Epithelial cell of umbilical artery (primary cell): Measurements from ENCODE around the gene DAZ2. TPM values are rescaled to one million over a fixed set of nuclear protein-coding genes. Genes with fewer than 3 reads are reported as not detected.

Experiments used
- total RNA-seq: library from RNA; depleted of rRNA; stranded (reverse); fragments of >200 nt; gene quantifications from 2 replicates; pipeline ENCODE4 v1.2.3, GENCODE V29; 2014

Gene DAZ2
- not detected in 2 replicates for total RNA-seq

GRCh38 chrY:23219233-23219632 lies at the start of gene DAZ2:
Gene DAZ2, plus strand, starts transcription at chrY:23219533. Its CDS starts 208 bp downstream, at chrY:23219741.

GRCh38 chrY:23198908-23199307 lies 20.4 kb upstream of the DAZ2 start, which contains the start of gene DAZ1:
Gene DAZ1, minus strand, starts transcription at chrY:23199008. Its CDS starts 208 bp downstream, at chrY:23198800.

Other genes starting within 250 kb of the DAZ2 start
- not detected in 2 replicates for gene BPY2, start 235.3 kb upstream of the DAZ2 start, total RNA-seq
- not detected in 2 replicates for gene DAZ1, start 20.5 kb upstream of the DAZ2 start, total RNA-seq